H9 (cell line): Measurements from ENCODE around the gene MAN1A1. TPM values are rescaled to one million over a fixed set of nuclear protein-coding genes. Genes with fewer than 3 reads are reported as not detected.

ENCODE experiments used
- DNase-seq: peaks from one replicate; pipeline ENCODE4 v3.0.0-alpha.2; 2017
- H2AFZ ChIP-seq: one replicate; pipeline ENCODE4 v1.6.1; 2013; ENCODE audit warnings: mild to moderate bottlenecking, low read length, control low read depth, moderate library complexity
- H2AK5ac ChIP-seq: 2 replicates; pipeline ENCODE4 v1.6.1; 2013; ENCODE audit warnings: low read length, control low read depth, mixed read lengths; ENCODE audit not compliant: insufficient read length
- H2BK120ac ChIP-seq: one replicate; pipeline ENCODE4 v1.6.1; 2013; ENCODE audit warnings: low read depth, mild to moderate bottlenecking, low read length, control low read depth, inconsistent platforms; ENCODE audit not compliant: poor library complexity, severe bottlenecking
- H2BK12ac ChIP-seq: 2 replicates; pipeline ENCODE4 v1.6.1; 2013; ENCODE audit warnings: low read length, control low read depth, mixed read lengths, low read depth; ENCODE audit not compliant: insufficient read length
- H2BK15ac ChIP-seq: 2 replicates; pipeline ENCODE4 v1.6.1; 2013; ENCODE audit warnings: low read depth, low read length, control low read depth
- H2BK20ac ChIP-seq: one replicate; pipeline ENCODE4 v1.6.1; 2013; ENCODE audit warnings: low read depth, mild to moderate bottlenecking, low read length, control low read depth, inconsistent platforms; ENCODE audit not compliant: poor library complexity, severe bottlenecking
- H2BK5ac ChIP-seq: 2 replicates; pipeline ENCODE4 v1.6.1; 2013; ENCODE audit warnings: low read length, control low read depth, mixed read lengths; ENCODE audit not compliant: insufficient read length
- H3K14ac ChIP-seq: 2 replicates; pipeline ENCODE4 v1.6.1; 2013; ENCODE audit warnings: low read length, control low read depth; ENCODE audit not compliant: insufficient read depth
- H3K18ac ChIP-seq: 2 replicates; pipeline ENCODE4 v1.6.1; 2013; ENCODE audit warnings: low read depth, mild to moderate bottlenecking, mixed read lengths, low read length, control low read depth; ENCODE audit not compliant: insufficient read length
- H3K23ac ChIP-seq: 2 replicates; pipeline ENCODE4 v1.6.1; 2013; ENCODE audit warnings: low read length, control low read depth, mixed read lengths, low read depth; ENCODE audit not compliant: insufficient read length
- H3K23me2 ChIP-seq: 2 replicates; pipeline ENCODE4 v1.6.1; 2013; ENCODE audit warnings: low read depth, mild to moderate bottlenecking, mixed read lengths, low read length, control low read depth; ENCODE audit not compliant: insufficient read length, poor library complexity, severe bottlenecking
- H3K27ac ChIP-seq: 2 replicates; pipeline ENCODE4 v1.5.1; 2013; ENCODE audit warnings: low read length, control low read depth, mixed read lengths, low read depth; ENCODE audit not compliant: insufficient read length
- H3K27me3 ChIP-seq: 2 replicates; pipeline ENCODE4 v1.6.1; 2013; ENCODE audit warnings: low read length, control low read depth, inconsistent platforms; ENCODE audit not compliant: insufficient read depth
- H3K4ac ChIP-seq: 2 replicates; pipeline ENCODE4 v1.6.1; 2013; ENCODE audit warnings: low read depth, mild to moderate bottlenecking, control low read depth, inconsistent platforms, low read length, moderate library complexity
- H3K4me1 ChIP-seq: 2 replicates; pipeline ENCODE4 v1.6.1; 2013; ENCODE audit warnings: low read length, control low read depth, inconsistent platforms; ENCODE audit not compliant: insufficient read depth
- H3K4me2 ChIP-seq: 2 replicates; pipeline ENCODE4 v1.6.1; 2013; ENCODE audit warnings: low read length, control low read depth, mixed read lengths; ENCODE audit not compliant: insufficient read length, insufficient read depth
- H3K56ac ChIP-seq: 2 replicates; pipeline ENCODE4 v1.6.1; 2013; ENCODE audit warnings: low read depth, mild to moderate bottlenecking, mixed read lengths, low read length, control low read depth; ENCODE audit not compliant: insufficient read length
- H3K79me1 ChIP-seq: 2 replicates; pipeline ENCODE4 v1.6.1; 2013; ENCODE audit warnings: low read depth, mild to moderate bottlenecking, moderate library complexity, low read length, control low read depth, inconsistent platforms; ENCODE audit not compliant: insufficient read depth, poor library complexity, severe bottlenecking
- H3K79me2 ChIP-seq: 2 replicates; pipeline ENCODE4 v1.6.1; 2013; ENCODE audit warnings: low read length, control low read depth, inconsistent platforms; ENCODE audit not compliant: insufficient read depth
- H3K9ac ChIP-seq: 2 replicates; pipeline ENCODE4 v1.6.1; 2013; ENCODE audit warnings: low read length, control low read depth, mixed read lengths; ENCODE audit not compliant: insufficient read length; ENCODE audit errors: extremely low read depth
- H3K9me3 ChIP-seq: one replicate; pipeline ENCODE4 v1.6.1; 2013; ENCODE audit warnings: low read depth, low read length, inconsistent platforms; ENCODE audit not compliant: control insufficient read depth
- H3T11ph ChIP-seq: one replicate; pipeline ENCODE4 v1.6.1; 2013; ENCODE audit warnings: mild to moderate bottlenecking, low read length, control low read depth, inconsistent platforms
- H4K20me1 ChIP-seq: one replicate; pipeline ENCODE4 v1.6.1; 2013; ENCODE audit not compliant: control insufficient read depth, insufficient read length, insufficient read depth
- H4K5ac ChIP-seq: 2 replicates; pipeline ENCODE4 v1.6.1; 2013; ENCODE audit warnings: low read depth, mild to moderate bottlenecking, mixed read lengths, low read length, control low read depth; ENCODE audit not compliant: insufficient read length
- H4K8ac ChIP-seq: replicated peaks from 2 replicates; pipeline ENCODE4 v1.6.1; 2013; ENCODE audit warnings: low read length, control low read depth, mixed read lengths, low read depth; ENCODE audit not compliant: insufficient read length
- H4K91ac ChIP-seq: 2 replicates; pipeline ENCODE4 v1.6.1; 2013; ENCODE audit warnings: low read depth, mild to moderate bottlenecking, moderate library complexity, mixed read lengths, low read length, control low read depth; ENCODE audit not compliant: insufficient read length
- H3K27ac Mint-ChIP-seq, 3 experiments: 2 replicates in 2 of 3; 3 replicates in 1 of 3; pipeline ENCODE4 v1.8.0; 2020 to 2021; ENCODE audit warnings: mixed read lengths in 3 of 3, mild to moderate bottlenecking in 1 of 3, moderate library complexity in 1 of 3
- H3K27me3 Mint-ChIP-seq: 2 replicates; pipeline ENCODE4 v1.8.0; 2021; ENCODE audit warnings: low read depth, mild to moderate bottlenecking, moderate library complexity, mixed read lengths
- H3K36me3 Mint-ChIP-seq, 3 experiments: 2 replicates in 2 of 3; 3 replicates in 1 of 3; pipeline ENCODE4 v1.8.0; 2020 to 2021; ENCODE audit warnings: low read depth in 3 of 3, mixed read lengths in 3 of 3; ENCODE audit not compliant: insufficient read depth in 1 of 3
- H3K4me1 Mint-ChIP-seq, 2 experiments: 2 replicates each; pipeline ENCODE4 v1.8.0; 2020; ENCODE audit warnings: mixed read lengths in 2 of 2
- H3K4me3 Mint-ChIP-seq, 2 experiments: 2 replicates in 1 of 2; 3 replicates in 1 of 2; pipeline ENCODE4 v1.8.0; 2020 to 2021; ENCODE audit warnings: mild to moderate bottlenecking in 2 of 2, mixed read lengths in 2 of 2, moderate library complexity in 1 of 2
- H3K9me3 Mint-ChIP-seq, 2 experiments: 2 replicates in 1 of 2; 3 replicates in 1 of 2; pipeline ENCODE4 v1.8.0; 2020; ENCODE audit warnings: mild to moderate bottlenecking in 2 of 2, mixed read lengths in 2 of 2, moderate library complexity in 1 of 2
- CTCF ChIP-seq: fragments of 200-600 bp; sonication (generic); conservative IDR thresholded peaks from 3 replicates; pipeline ENCODE4 v1.8.0; 2021; ENCODE audit warnings: antibody characterized with exemption, mild to moderate bottlenecking
- WGBS: extraction: QIAGEN DNeasy Blood & Tissue Kit; methylation state at CpG from one replicate; pipeline ENCODE4 v1.1.7; 2013; ENCODE audit warnings: missing lambda C conversion rate, low lambda C conversion rate, mixed read lengths; ENCODE audit not compliant: insufficient read length; ENCODE audit errors: extremely low coverage; 5-methylcytosine and 5-hydroxymethylcytosine counted together
- total RNA-seq: library from RNA; stranded (reverse); gene quantifications from 2 replicates; pipeline ENCODE4 v1.2.1, GENCODE V29; 2021

The MAN1A1 gene
- total RNA-seq, 1 experiment from 2014 or later, result 1.6 TPM

GRCh38 chr6:119184008-119184648, 165.4 kb downstream of the MAN1A1 start:
- H3K36me3 Mint-ChIP-seq, result peaks cover 2 to 5% (median 3%) of the 10 kb centered on the region in 3 experiments; a peak in 4 of 7 replicates
- no CpG with 5 or more reads among the region's 5 CpGs for WGBS

More at GRCh38 chr6:119184008-119184648, 165.4 kb downstream of the MAN1A1 start:
- H3K23me2 ChIP-seq, result no peaks in the 10 kb centered on the region
- no peak overlapping the region for H2AFZ ChIP-seq
- DNase-seq, result no peak
- no peak overlapping the region for H4K5ac ChIP-seq
- no peak for TF ChIP-seq CTCF
- no peak overlapping the region for H2BK15ac ChIP-seq
- no peaks in the 10 kb centered on the region for H3K9me3 Mint-ChIP-seq
- H3K27me3 Mint-ChIP-seq, result no peaks in the 10 kb centered on the region
- no peak overlapping the region for H4K8ac ChIP-seq
- H3K27ac Mint-ChIP-seq, result peak overlapping the region in 1 of 3 experiments; percentile 21; a peak in 1 of 7 replicates
- H3K4me1 Mint-ChIP-seq, result peaks cover 11 to 14% of the 10 kb centered on the region in 2 experiments
- H4K20me1 ChIP-seq, result no peaks in the 10 kb centered on the region
- no peak overlapping the region for H2BK20ac ChIP-seq
- H3K4ac ChIP-seq, result no peak overlapping the region
- no peaks in the 10 kb centered on the region for H3K27me3 ChIP-seq
- no peak overlapping the region for H4K91ac ChIP-seq
- H3K4me3 Mint-ChIP-seq, result no peak overlapping the region
- H2BK120ac ChIP-seq, result no peak overlapping the region
- no peak overlapping the region for H2BK5ac ChIP-seq
- no peak overlapping the region for H3T11ph ChIP-seq
- H2AK5ac ChIP-seq, result no peak overlapping the region
- no peak overlapping the region for H3K18ac ChIP-seq
- no peak overlapping the region for H3K27ac ChIP-seq
- H3K14ac ChIP-seq, result no peak overlapping the region
- H3K4me1 ChIP-seq, result no peaks in the 10 kb centered on the region; the same call in 1 of the 2 replicates
- no peak overlapping the region for H3K56ac ChIP-seq
- no peak overlapping the region for H3K4me2 ChIP-seq
- no peak overlapping the region for H3K9ac ChIP-seq
- no peaks in the 10 kb centered on the region for H3K79me2 ChIP-seq
- H3K9me3 ChIP-seq, result no peaks in the 10 kb centered on the region
- H3K79me1 ChIP-seq, result no peaks in the 10 kb centered on the region
- no peak overlapping the region for H3K23ac ChIP-seq
- H2BK12ac ChIP-seq, result no peak overlapping the region
